GM12864 (cell line): ENCODE results near the gene TIRAP.

Source experiments
- DNase-seq: peaks from one replicate; pipeline ENCODE4 v3.0.0-alpha.2; 2011; ENCODE audit warnings: low read depth
- H3K4me3 ChIP-seq: 2 replicates; pipeline ENCODE4 v1.5.1; 2011; ENCODE audit warnings: mild to moderate bottlenecking, low read depth, low read length, control low read depth
- TF ChIP-seq, protein P1 (sequence below): IDR thresholded peaks from 2 replicates; pipeline ENCODE4 v1.5.1; 2011; ENCODE audit warnings: low read depth, mild to moderate bottlenecking, moderate library complexity, low read length, control low read depth, inconsistent platforms; ENCODE audit errors: missing control alignments

The TIRAP gene

DNA sequence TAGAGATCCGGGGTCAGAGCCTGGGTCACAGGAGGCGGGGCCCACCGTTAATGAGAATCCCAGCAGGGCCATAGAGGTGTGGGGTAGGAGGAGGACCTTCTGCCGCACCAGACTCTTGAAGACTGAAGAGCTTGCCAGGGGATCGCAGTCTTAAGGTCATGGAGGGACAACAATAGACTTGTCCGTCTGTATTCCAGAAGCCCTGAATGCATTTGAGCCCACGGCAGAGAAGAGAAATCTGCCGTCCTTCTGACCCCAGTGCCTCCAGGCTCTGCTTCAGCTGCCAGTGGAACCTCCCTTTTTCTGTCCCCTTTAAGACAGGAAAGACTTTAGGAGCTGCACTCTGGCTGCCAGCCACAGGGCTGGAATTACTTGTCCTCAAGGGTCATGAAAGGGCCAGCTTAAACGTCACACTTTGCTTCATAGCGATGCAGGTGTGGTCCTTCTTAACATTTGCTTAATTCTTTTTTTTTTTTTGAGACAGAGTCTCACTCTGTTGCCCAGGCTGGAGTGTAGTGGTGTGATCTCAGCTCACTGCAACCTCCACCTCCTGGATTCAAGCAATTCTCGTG, 57.1 kb downstream of the TIRAP start:
- no peak for DNase-seq
- TF ChIP-seq, protein P1, sequence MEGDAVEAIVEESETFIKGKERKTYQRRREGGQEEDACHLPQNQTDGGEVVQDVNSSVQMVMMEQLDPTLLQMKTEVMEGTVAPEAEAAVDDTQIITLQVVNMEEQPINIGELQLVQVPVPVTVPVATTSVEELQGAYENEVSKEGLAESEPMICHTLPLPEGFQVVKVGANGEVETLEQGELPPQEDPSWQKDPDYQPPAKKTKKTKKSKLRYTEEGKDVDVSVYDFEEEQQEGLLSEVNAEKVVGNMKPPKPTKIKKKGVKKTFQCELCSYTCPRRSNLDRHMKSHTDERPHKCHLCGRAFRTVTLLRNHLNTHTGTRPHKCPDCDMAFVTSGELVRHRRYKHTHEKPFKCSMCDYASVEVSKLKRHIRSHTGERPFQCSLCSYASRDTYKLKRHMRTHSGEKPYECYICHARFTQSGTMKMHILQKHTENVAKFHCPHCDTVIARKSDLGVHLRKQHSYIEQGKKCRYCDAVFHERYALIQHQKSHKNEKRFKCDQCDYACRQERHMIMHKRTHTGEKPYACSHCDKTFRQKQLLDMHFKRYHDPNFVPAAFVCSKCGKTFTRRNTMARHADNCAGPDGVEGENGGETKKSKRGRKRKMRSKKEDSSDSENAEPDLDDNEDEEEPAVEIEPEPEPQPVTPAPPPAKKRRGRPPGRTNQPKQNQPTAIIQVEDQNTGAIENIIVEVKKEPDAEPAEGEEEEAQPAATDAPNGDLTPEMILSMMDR: no peak
- no peak overlapping the region for H3K4me3 ChIP-seq

DNA sequence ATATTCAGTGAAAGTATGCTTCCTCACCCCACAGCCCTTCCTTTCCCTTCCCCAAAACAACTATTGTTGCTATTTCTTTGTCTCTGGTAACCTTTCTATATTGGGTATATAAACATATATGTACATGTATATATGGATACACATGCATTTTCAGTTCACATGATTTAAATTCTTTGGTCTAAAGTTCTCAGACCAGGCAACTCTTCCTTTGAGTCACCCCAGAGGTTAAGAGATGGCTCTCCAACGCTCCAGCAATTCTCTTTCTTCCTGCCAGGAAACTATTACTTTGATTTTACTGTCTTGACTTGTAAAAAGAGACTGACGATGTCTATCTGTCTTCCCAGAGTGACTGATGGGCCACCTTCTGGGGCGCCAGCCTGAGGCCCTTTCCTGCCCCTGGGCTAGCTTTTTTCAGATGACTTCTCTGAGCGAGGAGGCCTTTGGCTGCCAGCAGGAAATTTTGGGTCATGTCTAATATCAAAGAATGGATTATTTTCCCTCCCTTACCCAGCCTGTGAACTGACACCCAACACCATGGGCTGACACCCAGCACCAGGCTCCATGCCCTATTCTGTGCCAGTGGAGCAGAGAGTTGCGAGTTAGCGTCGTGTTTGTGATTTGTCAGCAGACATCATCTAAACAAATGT, 58.2 kb downstream of the TIRAP start:
- TF ChIP-seq, protein P1: no peak
- no peak for DNase-seq
- H3K4me3 ChIP-seq: no peak overlapping the region

DNA sequence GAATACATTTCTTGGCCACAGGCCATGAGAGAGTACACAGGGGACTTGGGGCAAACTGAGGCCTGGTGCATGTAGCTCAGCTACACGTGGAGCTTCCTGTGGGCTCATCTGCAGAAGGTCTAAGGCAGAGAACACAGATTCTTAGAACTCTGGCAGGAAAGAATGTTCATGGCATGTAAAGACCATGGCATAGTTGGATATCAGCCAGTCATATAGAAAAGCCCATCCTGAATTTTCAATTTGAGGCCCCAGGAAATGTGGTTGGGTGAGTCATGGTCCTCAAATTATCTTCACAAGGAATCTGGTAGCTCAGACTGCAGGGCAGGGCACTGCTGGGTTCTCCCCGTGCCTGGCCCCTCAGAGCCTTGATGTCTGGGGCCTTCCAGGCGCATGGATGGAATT, 58.9 kb downstream of the TIRAP start:
- no peak overlapping the region for H3K4me3 ChIP-seq
- TF ChIP-seq, protein P1: no peak
- DNase-seq: no peak

DNA sequence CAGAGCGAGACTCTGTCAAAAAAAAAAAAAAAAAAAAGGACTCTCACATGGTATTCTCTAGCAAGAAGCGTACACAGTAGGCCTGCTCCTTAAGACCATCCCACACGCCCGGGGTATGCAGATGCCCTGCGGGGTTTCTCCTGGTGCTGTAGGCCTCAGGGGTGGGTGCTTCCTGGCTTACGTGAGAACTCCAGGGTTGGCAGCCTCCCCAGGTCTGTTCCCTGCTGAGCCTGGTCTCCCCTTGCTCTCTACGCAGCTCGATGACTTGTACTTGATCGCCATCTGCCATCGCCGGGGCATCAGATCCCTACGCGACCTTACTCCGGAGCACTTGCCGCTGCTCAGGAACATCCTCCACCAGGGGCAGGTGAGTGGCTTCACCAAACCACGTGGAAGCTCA, 60.2 kb downstream of the TIRAP start:
- no peak overlapping the region for H3K4me3 ChIP-seq
- TF ChIP-seq, protein P1: no peak
- DNase-seq: no peak
